Right lobe of liver (tissue), 6 donors: ENCODE results near the gene ARID5B. TPM values are rescaled to one million over a fixed set of nuclear protein-coding genes. Genes with fewer than 3 reads are reported as not detected.

Experiments used
- ATAC-seq, 4 donors: fragments of 200-7000 bp; cut with Tn5 transposase; one replicate each; pipeline ENCODE4 v1.9.1; 2020; ENCODE audit warnings: mild to moderate bottlenecking in 4 of 4, moderate library complexity in 4 of 4
- DNase-seq, 3 donors: peaks; one replicate each; pipeline ENCODE4 v3.0.0-alpha.2; 2020
- H3K27ac ChIP-seq, 3 donors: fragments of 200-600 bp; one replicate each; pipeline ENCODE4 v1.8.0; 2022
- H3K27me3 ChIP-seq, 2 donors: fragments of 200-600 bp; one replicate each; pipeline ENCODE4 v1.8.0; 2022
- H3K36me3 ChIP-seq, 4 donors: fragments of 200-600 bp; sonication (generic) in 1 of 4; one replicate each; pipeline versions ENCODE4 v1.5.1 to v1.8.0; 2017 to 2022; ENCODE audit warnings: control low read depth in 1 of 4
- H3K4me1 ChIP-seq, 4 donors: fragments of 200-600 bp; sonication (generic) in 1 of 4; one replicate each; pipeline versions ENCODE4 v1.5.1 to v1.8.0; 2017 to 2022; ENCODE audit warnings: control low read depth in 1 of 4
- H3K4me3 ChIP-seq, 3 donors: fragments of 200-600 bp; one replicate each; pipeline ENCODE4 v1.8.0; 2022
- H3K9me3 ChIP-seq, 4 donors: fragments of 200-600 bp; sonication (generic) in 1 of 4; one replicate each; pipeline versions ENCODE4 v1.5.1 to v1.8.0; 2017 to 2022; ENCODE audit warnings: control low read depth in 1 of 4
- POLR2A ChIP-seq: fragments of 450-650 bp; IDR thresholded peaks from one replicate; pipeline ENCODE4 v1.6.1; 2017; ENCODE audit warnings: antibody characterized with exemption, mild to moderate bottlenecking
- WGBS: methylation state at CpG from one replicate; pipeline ENCODE4 v1.1.6; 2018; ENCODE audit warnings: low coverage, low lambda C conversion rate; ENCODE audit not compliant: insufficient coverage; ENCODE audit errors: missing lambda C conversion rate; 5-methylcytosine and 5-hydroxymethylcytosine counted together
- intact Hi-C, 2 donors: fragments of 100-400 bp; cut with DNase I; formaldehyde crosslinking; loops; one replicate each; pipeline versions ENCODE4 v1.11.2 to v1.14.1; 2022
- total RNA-seq, 6 experiments: library from RNA; depleted of rRNA in 2 of 6; stranded (reverse); fragments of >200 nt in 2 of 6; fragmentation: NEBNext Ultra II Directional in 3 of 6; extraction: Animal tissue kit (Norgen Biotek cat#: 25700) in 3 of 6; gene quantifications; one replicate each; pipeline versions ENCODE4 v1.1.0 to v1.2.4, GENCODE V29; 2016 to 2023
- TF ChIP-seq, protein P1 (sequence below), 4 donors: fragments of 200-600 bp in 3 of 4; fragments of 450-650 bp in 1 of 4; IDR thresholded peaks; one replicate each; pipeline versions ENCODE4 v1.5.1 to v1.8.0; 2016 to 2022; ENCODE audit warnings: antibody characterized with exemption in 4 of 4, mild to moderate bottlenecking in 2 of 4
- donor health status: DM: no; HTN: yes; CAD: no.
- donor health status: DM: no; HTN: no; CAD: no.
- donor health status: DM: no; HTN: no; CAD: no.
- donor health status: DM: no; HTN: yes; CAD: no.
- donor health status: DM: no; HTN: yes; CAD: no.

ARID5B gene
- total RNA-seq, 6 experiments from 2014 or later, result 2.7 to 10.5 (median 5.3) TPM

- H3K27me3 ChIP-seq, result no peaks in the 10 kb centered on the region
- DNase-seq (no peak), ATAC-seq (peak; percentile 45 to 81 (median 67))
- intact Hi-C loops, result loop anchor here (10.0 kb wide), 1 partner anchor 217 kb away; no protein-coding TSS in a partner anchor
- no peaks in the 10 kb centered on the region for H3K9me3 ChIP-seq
- peaks cover 0 to 15% (median 6%) of the 10 kb centered on the region in 4 donors for H3K4me1 ChIP-seq
- H3K4me3 ChIP-seq, result no peak overlapping the region
- TF ChIP-seq, protein P1, sequence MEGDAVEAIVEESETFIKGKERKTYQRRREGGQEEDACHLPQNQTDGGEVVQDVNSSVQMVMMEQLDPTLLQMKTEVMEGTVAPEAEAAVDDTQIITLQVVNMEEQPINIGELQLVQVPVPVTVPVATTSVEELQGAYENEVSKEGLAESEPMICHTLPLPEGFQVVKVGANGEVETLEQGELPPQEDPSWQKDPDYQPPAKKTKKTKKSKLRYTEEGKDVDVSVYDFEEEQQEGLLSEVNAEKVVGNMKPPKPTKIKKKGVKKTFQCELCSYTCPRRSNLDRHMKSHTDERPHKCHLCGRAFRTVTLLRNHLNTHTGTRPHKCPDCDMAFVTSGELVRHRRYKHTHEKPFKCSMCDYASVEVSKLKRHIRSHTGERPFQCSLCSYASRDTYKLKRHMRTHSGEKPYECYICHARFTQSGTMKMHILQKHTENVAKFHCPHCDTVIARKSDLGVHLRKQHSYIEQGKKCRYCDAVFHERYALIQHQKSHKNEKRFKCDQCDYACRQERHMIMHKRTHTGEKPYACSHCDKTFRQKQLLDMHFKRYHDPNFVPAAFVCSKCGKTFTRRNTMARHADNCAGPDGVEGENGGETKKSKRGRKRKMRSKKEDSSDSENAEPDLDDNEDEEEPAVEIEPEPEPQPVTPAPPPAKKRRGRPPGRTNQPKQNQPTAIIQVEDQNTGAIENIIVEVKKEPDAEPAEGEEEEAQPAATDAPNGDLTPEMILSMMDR (IDR thresholded peaks at IDR 0.05), result no peak
- no peak for TF ChIP-seq POLR2A
- no peaks in the 10 kb centered on the region for H3K36me3 ChIP-seq
- H3K27ac ChIP-seq, result peak overlapping the region; percentile 37 to 67 (median 64)
Observed at GRCh38 chr10:62037890-62038608, 136.6 kb downstream of the ARID5B start.

DNA sequence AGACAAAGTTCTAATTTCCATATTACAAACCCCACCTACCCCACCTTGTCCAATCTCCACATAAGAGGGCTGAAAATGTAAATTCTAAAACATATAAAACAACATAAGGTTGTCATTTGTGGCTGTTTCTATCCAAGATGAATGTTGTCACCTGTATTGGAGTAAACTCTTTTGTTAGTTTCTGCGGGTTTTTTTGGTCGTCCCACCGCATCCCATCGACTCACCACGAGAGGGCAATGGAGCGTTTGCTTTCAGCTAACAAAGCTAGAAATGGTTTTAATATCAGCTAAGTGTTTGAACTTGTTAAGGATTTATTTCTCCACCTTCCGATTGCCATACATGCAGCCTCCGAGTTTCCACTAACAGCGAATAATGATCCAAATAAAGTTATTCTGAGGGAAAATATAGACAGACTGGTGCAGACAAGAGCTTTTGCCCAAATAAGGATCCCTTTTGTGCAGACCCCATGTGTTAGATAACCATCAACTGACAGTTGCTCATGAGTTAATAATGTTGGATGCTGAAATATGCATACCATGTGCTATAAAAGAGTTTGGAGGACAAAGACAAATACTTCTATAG is 137.2 kb downstream of the ARID5B start:
- H3K27ac ChIP-seq, result peak overlapping the region; percentile 37 to 67 (median 64)
- H3K9me3 ChIP-seq, result no peaks in the 10 kb centered on the region
- H3K36me3 ChIP-seq, result no peaks in the 10 kb centered on the region
- intact Hi-C loops, result loop anchor here (10.0 kb wide), 1 partner anchor 216 kb away; no protein-coding TSS in a partner anchor
- TF ChIP-seq POLR2A, result no peak
- TF ChIP-seq, protein P1 (IDR thresholded peaks at IDR 0.05), result peak; percentile 75 to 87 (median 83)
- H3K4me1 ChIP-seq, result peaks cover 0 to 19% (median 6%) of the 10 kb centered on the region in 4 donors
- ATAC-seq, result peak; percentile 90 to 94 (median 91)
- H3K27me3 ChIP-seq, result no peaks in the 10 kb centered on the region
- under 1% methylated on average over 9 of the region's 9 CpGs for WGBS
- H3K4me3 ChIP-seq, result no peak overlapping the region
- DNase-seq, result peak; percentile 67 to 78 (median 70)

DNA sequence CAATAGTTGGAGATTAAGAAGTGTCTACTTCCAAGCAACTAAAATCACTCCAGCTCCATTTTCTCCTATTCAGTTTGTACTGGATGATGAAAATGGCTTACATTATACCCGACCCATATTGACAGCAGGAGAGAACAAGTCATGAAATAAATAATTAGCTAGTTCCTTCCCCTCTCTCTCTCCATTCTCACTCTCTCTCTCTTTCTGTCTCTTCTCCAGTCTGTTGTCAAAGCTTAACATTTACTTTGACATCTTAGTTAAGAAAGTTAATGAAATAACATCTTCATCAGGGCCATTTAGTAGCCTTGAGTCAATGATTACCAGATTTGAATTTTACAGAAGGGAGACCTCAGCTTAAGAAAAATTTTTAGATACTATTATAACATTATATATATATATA is 138.5 kb downstream of the ARID5B start:
- 50% methylated on average over 1 of the region's 1 CpG for WGBS
- peaks cover 0 to 24% (median 7%) of the 10 kb centered on the region in 4 donors for H3K4me1 ChIP-seq
- intact Hi-C loops, result loop anchor here (10.0 kb wide), 1 partner anchor 215 kb away; no protein-coding TSS in a partner anchor

DNA sequence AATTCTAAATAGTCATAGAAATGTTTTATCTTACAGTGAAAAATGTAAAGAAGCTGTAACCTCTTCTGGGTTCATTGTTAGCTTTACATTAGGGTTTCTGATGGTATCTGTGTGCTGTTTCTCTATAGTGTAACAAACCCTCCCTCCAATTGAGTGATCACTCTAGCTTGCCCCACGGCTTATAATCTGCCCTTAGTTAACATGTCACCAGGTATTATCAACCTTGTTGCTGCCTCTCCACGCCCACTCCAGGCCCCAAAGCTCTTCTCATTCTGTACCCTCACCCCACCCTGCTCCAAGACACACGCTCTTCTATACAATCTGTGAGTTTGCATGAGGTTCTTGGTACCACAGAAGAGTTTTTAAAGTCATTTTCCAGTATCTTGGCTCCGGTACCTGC is 139.4 kb downstream of the ARID5B start:
- WGBS, result 66% methylated on average over 4 of the region's 4 CpGs
- Histone ChIP-seq H3K27ac (no peak overlapping the region), H3K27me3 (no peaks in the 10 kb centered on the region), H3K36me3 (no peaks in the 10 kb centered on the region), H3K9me3 (no peaks in the 10 kb centered on the region), H3K4me3 (no peak overlapping the region), H3K4me1 (peaks cover 0 to 24% (median 9%) of the 10 kb centered on the region in 4 donors)
- no peak for ATAC-seq
- TF ChIP-seq, protein P1 (IDR thresholded peaks at IDR 0.05), result no peak
- TF ChIP-seq POLR2A, result no peak
- DNase-seq, result no peak
- intact Hi-C loops, result no loop called here

More for the DNA sequence above, 138.5 kb downstream of the ARID5B start:
- DNase-seq (no peak), ATAC-seq (no peak)
- Histone ChIP-seq H3K4me3 (no peak overlapping the region), H3K27me3 (no peaks in the 10 kb centered on the region), H3K27ac (no peak overlapping the region), H3K36me3 (no peaks in the 10 kb centered on the region), H3K9me3 (no peaks in the 10 kb centered on the region)
- TF ChIP-seq, protein P1 (IDR thresholded peaks at IDR 0.05), result no peak
- TF ChIP-seq POLR2A, result no peak
